Immature natural killer cell (primary cell): Measurements from ENCODE around the gene TTC39C. TPM values are rescaled to one million over a fixed set of nuclear protein-coding genes. Genes with fewer than 3 reads are reported as not detected.

ENCODE experiments used
- DNase-seq, 3 donors: peaks; one replicate each; pipeline ENCODE4 v3.0.0; 2022; ENCODE audit warnings: mixed read lengths in 1 of 3
- H3K27ac Mint-ChIP-seq, 6 donors: one replicate each; pipeline ENCODE4 v1.8.0; 2020; ENCODE audit warnings: mixed read lengths in 6 of 6, mild to moderate bottlenecking in 5 of 6, inconsistent platforms in 4 of 6, moderate library complexity in 3 of 6
- H3K27me3 Mint-ChIP-seq, 3 donors: one replicate each; pipeline ENCODE4 v1.8.0; 2020 to 2021; ENCODE audit warnings: low read depth in 3 of 3, mild to moderate bottlenecking in 3 of 3, mixed read lengths in 3 of 3, moderate library complexity in 3 of 3, inconsistent platforms in 1 of 3
- H3K36me3 Mint-ChIP-seq, 3 donors: one replicate each; pipeline ENCODE4 v1.8.0; 2020; ENCODE audit warnings: mixed read lengths in 3 of 3, inconsistent platforms in 2 of 3, mild to moderate bottlenecking in 2 of 3
- H3K4me1 Mint-ChIP-seq, 2 donors: one replicate each; pipeline ENCODE4 v1.8.0; 2020; ENCODE audit warnings: inconsistent platforms in 2 of 2, mild to moderate bottlenecking in 2 of 2, mixed read lengths in 2 of 2, moderate library complexity in 1 of 2
- H3K4me3 Mint-ChIP-seq, 5 donors: one replicate each; pipeline ENCODE4 v1.8.0; 2020; ENCODE audit warnings: mild to moderate bottlenecking in 5 of 5, mixed read lengths in 5 of 5, inconsistent platforms in 3 of 5, moderate library complexity in 3 of 5
- H3K9me3 Mint-ChIP-seq, 6 donors: one replicate each; pipeline ENCODE4 v1.8.0; 2020; ENCODE audit warnings: mild to moderate bottlenecking in 6 of 6, mixed read lengths in 6 of 6, inconsistent platforms in 4 of 6, moderate library complexity in 3 of 6
- polyA plus RNA-seq, 3 donors: library from polyadenylated mRNA; unstranded; fragments of 300-500 nt; fragmentation: Illumina TruSeq; gene quantifications; one replicate each; pipeline ENCODE4 v1.2.3, GENCODE V29; 2021

The TTC39C gene
- 10 to 100 TPM; 18.3 to 26.7 (median 25.0) TPM for polyA plus RNA-seq

DNA sequence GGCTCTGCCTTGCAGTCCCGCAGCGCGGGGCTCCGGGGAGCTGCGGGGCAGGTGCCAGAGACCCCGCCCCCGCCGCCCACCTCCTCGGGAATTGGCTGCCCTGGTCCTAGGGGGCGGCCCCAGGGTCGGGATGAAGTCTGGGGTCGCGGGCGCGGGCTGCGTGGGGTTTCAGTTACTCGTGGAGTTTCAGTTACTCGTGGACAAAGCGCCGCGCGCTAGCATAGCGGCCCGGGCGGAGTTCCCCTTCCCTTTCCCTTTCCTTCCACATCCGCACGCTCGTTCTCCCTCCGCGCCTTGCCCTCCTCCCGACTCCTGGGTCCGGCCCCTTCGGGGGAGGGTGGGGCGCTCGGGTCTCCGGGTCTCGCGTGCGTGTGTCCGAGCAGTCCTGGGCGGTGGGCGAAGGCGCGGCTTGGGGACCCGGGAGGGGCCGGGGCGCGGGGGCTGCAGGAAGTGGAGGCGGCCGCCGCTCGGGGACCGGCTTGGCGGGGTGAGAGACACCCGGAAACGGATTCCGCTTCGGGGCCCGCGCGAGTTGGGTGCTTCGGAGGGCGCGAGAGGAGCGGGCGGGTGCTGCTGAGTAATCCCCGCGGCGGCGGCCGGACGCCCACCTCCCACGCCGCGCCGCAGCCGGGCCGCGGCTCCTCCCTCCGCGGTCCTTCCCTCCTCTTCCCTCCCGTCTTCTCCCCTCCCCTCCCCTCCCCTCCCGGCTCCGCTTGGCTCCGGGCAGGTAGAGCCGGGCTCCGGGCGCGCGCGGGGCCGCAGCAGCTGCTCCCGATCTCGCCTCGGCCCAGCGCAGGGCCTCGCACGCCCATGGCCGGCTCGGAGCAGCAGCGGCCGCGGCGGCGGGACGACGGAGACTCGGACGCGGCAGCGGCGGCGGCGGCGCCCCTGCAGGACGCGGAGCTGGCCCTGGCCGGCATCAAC lies at the start of gene TTC39C:
TTC39C (plus strand) TSS at position 693 of the 924 bp plus-strand sequence; CDS start at position 811, 118 bp downstream.
- Mint-ChIP-seq H3K27ac (peak within 1 kb of the TSS; percentile 87 to 97 (median 93)), H3K4me1 (peaks cover 81 to 86% of the 10 kb centered on the region in 2 donors), H3K27me3 (peaks cover 9 to 13% (median 9%) of the 10 kb centered on the region in 3 donors), H3K36me3 (no peaks in the 10 kb centered on the region), H3K4me3 (peak within 1 kb of the TSS; percentile 96 to 99 (median 96)), H3K9me3 (no peaks in the 10 kb centered on the region)
- DNase-seq: peak; percentile 87 to 88 (median 87)

DNA sequence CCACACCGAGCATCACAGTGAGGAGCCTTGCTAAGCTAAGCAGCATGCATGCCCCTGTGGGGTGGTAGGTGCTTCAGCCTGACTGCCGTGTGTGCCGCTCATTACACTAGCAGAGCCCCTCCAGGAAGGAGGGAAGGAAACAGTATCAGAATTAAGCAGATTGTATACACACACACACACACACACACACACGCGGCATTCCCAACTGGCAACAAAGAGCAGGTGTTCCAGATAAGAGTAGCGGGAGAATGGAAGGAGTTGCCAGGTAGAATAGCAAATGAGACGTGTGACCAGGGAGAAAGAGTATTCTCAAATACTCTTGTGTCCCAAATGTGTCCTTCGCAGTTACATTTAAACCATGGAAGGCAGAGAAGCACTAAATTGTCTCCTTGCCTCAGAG lies 47.6 kb upstream of the TTC39C start:
- H3K36me3 Mint-ChIP-seq: no peaks in the 10 kb centered on the region
- peaks cover 51 to 66% of the 10 kb centered on the region in 2 donors for H3K4me1 Mint-ChIP-seq
- DNase-seq: peak in 1 of 3 donors; percentile 5
- peak overlapping the region; percentile 5 to 79 (median 65) for H3K4me3 Mint-ChIP-seq
- peaks cover 4 to 9% (median 4%) of the 10 kb centered on the region in 3 donors for H3K27me3 Mint-ChIP-seq
- H3K27ac Mint-ChIP-seq: peak overlapping the region; percentile 0 to 84 (median 50)
- no peaks in the 10 kb centered on the region for H3K9me3 Mint-ChIP-seq

DNA sequence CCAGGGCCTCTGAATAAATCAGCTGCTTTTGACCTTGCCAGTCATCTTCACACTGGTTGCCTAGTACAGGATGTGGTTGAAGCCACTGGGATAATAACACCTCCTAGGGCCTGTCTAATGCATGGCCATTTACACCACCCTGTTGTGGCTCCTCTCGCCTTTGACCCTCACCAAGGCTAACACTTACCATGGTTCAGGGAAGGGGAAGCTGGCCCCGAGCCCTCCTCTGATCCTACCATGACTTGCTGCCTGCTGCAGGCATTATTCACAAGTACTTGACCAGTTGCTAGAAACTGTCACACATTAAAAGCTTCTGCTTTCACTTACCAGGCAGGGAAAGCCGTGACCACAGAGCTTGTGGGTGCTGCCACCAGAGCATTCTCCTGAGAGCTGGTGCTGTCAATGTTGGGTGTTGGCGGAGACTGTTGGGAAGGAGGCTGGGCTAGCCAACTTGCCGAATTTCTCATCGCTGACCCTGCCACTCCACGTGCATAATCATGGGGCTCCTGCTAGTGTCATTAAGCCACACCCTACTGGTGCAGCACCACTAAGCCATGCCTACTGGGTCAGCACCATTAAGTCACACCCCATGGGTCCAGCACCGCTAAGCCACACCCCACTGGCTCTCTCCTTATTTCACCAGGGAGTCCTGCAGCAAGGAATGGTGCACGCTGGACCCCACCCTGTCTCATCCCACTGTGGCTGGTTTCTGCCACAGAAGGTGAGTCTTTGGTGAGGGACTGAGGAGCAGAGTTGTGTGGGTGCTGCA lies 47.0 kb upstream of the TTC39C start:
- Mint-ChIP-seq H3K27ac (peak overlapping the region; percentile 57 to 84 (median 74)), H3K4me1 (peaks cover 51 to 67% of the 10 kb centered on the region in 2 donors), H3K36me3 (no peaks in the 10 kb centered on the region), H3K4me3 (peak overlapping the region; percentile 65 to 79 (median 70)), H3K27me3 (peaks cover 4 to 9% (median 4%) of the 10 kb centered on the region in 3 donors), H3K9me3 (no peaks in the 10 kb centered on the region)
- peak; percentile 73 to 84 (median 81) for DNase-seq

DNA sequence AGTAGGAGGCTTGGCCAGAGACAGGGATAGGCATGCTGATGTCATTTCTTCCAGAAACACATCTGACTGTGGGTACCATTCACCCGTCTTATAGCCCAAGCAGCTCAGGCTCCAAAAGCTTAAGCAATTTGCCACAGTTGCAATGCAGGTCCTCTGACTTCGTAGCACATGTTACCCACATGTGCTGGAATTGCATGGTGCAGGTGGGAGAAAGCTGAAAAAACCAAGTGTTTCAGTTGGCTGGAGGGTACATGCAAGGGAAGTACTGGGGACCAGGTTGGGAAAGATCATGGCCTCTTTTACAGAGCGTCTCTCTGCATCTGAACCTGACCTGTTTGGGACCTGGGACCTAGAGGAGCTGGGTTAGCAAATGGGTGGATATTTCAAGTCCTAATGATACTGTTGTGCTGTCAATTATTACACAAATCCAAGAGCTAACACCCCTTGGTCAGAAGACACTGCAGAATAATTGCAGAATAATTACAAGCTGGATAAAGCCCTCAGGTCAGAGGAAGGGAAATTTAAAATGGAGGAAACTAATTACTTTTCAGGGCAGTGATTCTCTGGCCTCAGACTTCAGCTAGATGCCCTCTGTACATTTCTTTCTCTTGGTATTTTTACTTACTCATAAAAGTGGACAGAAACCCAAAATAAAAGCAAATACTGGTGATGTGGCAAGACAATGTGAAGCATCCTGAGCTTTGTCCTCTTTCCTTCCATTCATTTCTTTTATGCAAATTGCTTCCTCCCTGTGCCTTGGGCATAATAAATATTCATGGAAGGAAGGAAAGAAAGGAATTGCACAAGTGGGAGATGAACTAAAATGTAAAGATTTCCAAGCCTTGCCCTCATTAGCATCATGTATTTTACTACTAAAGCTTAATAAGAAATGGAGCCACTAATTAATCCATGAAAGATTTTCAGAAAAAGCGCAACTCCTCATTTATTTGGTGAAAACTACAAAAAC lies 45.6 kb upstream of the TTC39C start:
- no peaks in the 10 kb centered on the region for H3K36me3 Mint-ChIP-seq
- H3K27me3 Mint-ChIP-seq: peaks cover 4 to 10% (median 5%) of the 10 kb centered on the region in 3 donors
- H3K4me3 Mint-ChIP-seq: peak overlapping the region; percentile 65 to 79 (median 70)
- no peak for DNase-seq
- no peaks in the 10 kb centered on the region for H3K9me3 Mint-ChIP-seq
- H3K27ac Mint-ChIP-seq: peak overlapping the region in 2 of 6 donors; percentile 37 to 65
- H3K4me1 Mint-ChIP-seq: peaks cover 51 to 64% of the 10 kb centered on the region in 2 donors

DNA sequence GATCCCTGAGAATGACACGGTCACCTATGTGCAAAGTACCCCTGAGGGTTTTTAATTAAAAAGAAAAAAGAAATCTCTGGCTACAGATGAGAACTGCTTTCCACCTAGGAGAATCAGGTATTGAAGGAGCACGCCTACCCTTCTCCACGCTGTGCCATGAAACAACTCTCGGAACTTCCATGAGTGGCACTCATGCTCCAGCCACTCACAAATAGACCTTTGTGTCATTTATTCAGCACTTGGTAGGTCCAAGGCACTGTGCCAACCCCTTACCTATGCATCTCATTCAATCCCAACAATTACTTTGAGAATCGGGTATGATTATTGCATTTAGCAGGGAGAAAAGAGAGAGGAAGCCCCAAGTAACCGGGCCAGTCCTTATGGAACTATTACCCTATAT lies 44.9 kb upstream of the TTC39C start:
- Mint-ChIP-seq H3K9me3 (peaks cover 0 to 2% (median 0%) of the 10 kb centered on the region in 6 donors), H3K27ac (peak overlapping the region in 1 of 6 donors; percentile 15), H3K4me3 (peak overlapping the region in 2 of 5 donors; percentile 15 to 22), H3K36me3 (no peaks in the 10 kb centered on the region), H3K27me3 (peaks cover 4 to 11% (median 7%) of the 10 kb centered on the region in 3 donors), H3K4me1 (peaks cover 51 to 57% of the 10 kb centered on the region in 2 donors)
- no peak for DNase-seq

DNA sequence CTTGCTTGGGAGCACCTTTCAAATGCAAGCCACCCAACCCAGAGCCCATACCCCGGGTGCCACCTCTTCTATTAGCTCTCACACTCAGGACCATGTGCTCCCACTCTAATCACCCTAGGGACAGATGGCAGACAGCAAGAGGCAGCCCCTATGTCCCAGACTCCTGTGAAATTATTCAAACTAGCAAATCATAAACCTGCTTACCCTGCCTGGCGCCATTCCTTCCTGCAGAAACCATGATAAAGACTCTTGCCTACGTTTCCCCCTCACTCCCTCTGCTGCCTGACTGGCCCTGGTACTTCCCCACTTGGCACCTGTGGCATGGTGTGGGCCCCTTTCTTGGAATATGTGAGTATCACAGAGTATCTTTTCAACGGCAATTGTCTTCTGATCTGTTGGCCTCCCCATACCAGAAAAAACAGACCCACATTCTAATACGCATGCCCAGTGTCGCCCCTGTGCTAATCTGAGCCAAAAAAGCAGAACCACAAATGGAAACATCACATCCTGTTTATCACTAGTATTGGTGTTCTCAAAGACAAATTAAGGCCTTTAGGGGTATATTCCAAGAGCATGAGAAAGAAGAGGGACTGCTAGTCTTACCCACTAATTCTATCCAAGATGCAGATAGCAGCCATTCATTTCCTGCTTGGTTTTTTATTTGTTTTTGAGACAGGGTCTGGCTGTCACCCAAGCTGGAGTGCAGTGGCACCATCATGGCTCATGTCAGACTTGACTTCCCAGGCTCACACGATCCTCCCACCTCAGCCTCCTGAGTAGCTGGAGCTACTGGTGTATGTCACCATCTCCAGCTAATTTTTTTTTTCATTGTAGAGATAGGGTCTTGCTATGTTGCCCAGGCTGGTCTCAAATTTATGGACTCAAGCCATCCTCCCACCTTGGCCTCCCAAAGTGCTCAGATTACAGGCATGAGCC lies 44.1 kb upstream of the TTC39C start:
- Mint-ChIP-seq H3K9me3 (peaks cover 0 to 2% (median 0%) of the 10 kb centered on the region in 6 donors), H3K27me3 (peaks cover 4 to 13% (median 7%) of the 10 kb centered on the region in 3 donors), H3K4me1 (peaks cover 47 to 53% of the 10 kb centered on the region in 2 donors), H3K36me3 (no peaks in the 10 kb centered on the region), H3K27ac (peak overlapping the region in 4 of 6 donors; percentile 22 to 89 (median 67)), H3K4me3 (peak overlapping the region; percentile 33 to 78 (median 49))
- peak; percentile 35 to 55 (median 35) for DNase-seq

DNA sequence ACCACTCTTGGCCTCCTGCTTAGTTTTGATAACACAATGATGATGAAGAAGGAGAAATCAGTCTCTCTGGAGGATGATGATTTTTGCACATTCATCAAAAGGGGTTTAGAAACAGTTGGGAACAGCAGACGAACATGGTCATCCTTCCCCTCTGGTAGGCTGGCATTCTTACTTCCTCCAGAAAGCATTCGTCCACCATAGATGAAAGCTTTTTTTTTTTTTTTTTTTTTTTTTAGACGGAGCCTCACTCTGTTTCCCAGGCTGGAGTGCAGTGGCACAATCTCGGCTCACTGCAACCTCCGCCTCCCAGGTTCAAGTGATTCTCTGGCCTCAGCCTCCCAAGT lies 43.5 kb upstream of the TTC39C start:
- Mint-ChIP-seq H3K9me3 (peaks cover 0 to 2% (median 0%) of the 10 kb centered on the region in 6 donors), H3K4me1 (peaks cover 45 to 50% of the 10 kb centered on the region in 2 donors), H3K36me3 (peaks cover 0 to 3% (median 0%) of the 10 kb centered on the region in 3 donors), H3K27me3 (peaks cover 4 to 17% (median 8%) of the 10 kb centered on the region in 3 donors), H3K27ac (peak overlapping the region in 2 of 6 donors; percentile 58 to 89), H3K4me3 (peak overlapping the region in 2 of 5 donors; percentile 77 to 78)
- DNase-seq: no peak

DNA sequence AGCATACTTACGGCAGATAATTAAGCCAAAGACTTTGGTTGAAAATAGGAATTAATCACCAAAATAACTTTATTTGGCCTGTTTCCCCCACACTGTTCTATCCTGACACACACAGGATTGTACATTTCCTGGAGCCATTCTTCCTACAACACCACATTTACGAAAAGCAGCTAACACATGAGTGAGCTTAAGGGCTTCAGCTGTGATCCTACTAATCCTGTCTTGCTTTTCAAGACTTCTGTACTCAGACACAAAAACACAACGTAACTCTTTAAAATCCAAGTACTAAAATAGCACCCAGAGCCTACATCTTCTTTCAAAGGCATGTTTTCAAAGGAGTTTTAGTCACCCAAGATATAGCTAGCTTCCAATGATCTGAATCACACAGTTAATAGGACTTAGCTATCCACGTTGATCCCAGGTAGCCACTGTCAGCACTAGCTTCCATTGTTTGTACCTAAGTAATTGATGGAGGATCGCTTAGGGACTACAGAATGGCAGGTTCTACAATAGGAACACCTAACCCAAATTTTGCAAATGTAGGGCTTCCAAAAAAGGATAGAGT lies 42.8 kb upstream of the TTC39C start:
- DNase-seq: no peak
- H3K36me3 Mint-ChIP-seq: peaks cover 0 to 8% (median 0%) of the 10 kb centered on the region in 3 donors
- H3K27me3 Mint-ChIP-seq: peaks cover 4 to 19% (median 8%) of the 10 kb centered on the region in 3 donors
- H3K9me3 Mint-ChIP-seq: peaks cover 0 to 2% (median 0%) of the 10 kb centered on the region in 6 donors
- peak overlapping the region in 1 of 6 donors; percentile 31 for H3K27ac Mint-ChIP-seq
- H3K4me1 Mint-ChIP-seq: peaks cover 42 to 48% of the 10 kb centered on the region in 2 donors
- peak overlapping the region in 1 of 5 donors; percentile 15 for H3K4me3 Mint-ChIP-seq

DNA sequence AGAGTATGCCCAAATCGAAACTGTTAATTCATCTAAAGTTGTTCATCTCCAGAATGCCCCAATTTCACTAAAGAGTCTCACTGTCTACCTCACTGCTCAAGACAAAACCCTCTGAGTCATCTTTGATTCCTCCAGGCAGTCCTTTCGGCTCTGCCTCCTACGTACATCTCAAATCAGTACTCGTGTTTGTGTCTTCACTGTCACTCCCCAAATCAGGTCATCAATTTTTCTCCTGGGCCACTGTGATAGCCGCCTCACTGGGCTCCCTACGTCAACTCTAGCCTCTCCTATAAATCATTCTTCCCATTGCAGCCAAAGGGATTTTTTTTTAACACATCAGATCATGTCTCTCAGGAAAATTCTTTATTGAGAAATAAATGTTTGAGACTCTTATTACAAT lies 42.1 kb upstream of the TTC39C start:
- peaks cover 39 to 43% of the 10 kb centered on the region in 2 donors for H3K4me1 Mint-ChIP-seq

DNA sequence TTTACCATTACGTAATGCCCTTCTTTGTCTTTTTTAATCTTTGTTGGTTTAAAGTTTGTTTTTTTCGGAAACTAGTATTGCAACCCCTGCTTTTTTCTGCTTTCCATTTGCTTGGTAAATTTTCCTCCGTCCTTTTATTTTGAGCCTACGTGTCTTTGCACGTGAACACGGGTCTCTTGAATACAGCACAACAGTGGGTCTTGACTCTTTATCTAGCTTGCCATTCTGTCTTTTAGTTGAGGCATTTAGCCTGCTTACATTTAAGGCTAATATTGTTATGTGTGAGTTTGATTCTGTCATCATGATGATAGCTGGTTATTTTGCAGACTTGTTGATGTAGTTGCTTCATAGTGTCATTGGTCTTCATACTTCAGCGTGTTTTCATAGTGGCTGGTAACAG lies 37.5 kb upstream of the TTC39C start:
- H3K27ac Mint-ChIP-seq: peak overlapping the region in 1 of 6 donors; percentile 8
- H3K4me3 Mint-ChIP-seq: no peak overlapping the region
- no peak for DNase-seq
- peaks cover 12 to 13% of the 10 kb centered on the region in 2 donors for H3K4me1 Mint-ChIP-seq
- H3K27me3 Mint-ChIP-seq: peaks cover 2 to 12% (median 7%) of the 10 kb centered on the region in 3 donors
- H3K9me3 Mint-ChIP-seq: peaks cover 0 to 5% (median 3%) of the 10 kb centered on the region in 6 donors
- peaks cover 0 to 14% (median 5%) of the 10 kb centered on the region in 3 donors for H3K36me3 Mint-ChIP-seq

More for the DNA sequence above, 42.1 kb upstream of the TTC39C start:
- peaks cover under 1 to 17% (median 6%) of the 10 kb centered on the region in 3 donors for H3K27me3 Mint-ChIP-seq
- H3K36me3 Mint-ChIP-seq: peaks cover 0 to 13% (median 5%) of the 10 kb centered on the region in 3 donors
- DNase-seq: no peak
- H3K27ac Mint-ChIP-seq: peak overlapping the region in 1 of 6 donors; percentile 27
- H3K9me3 Mint-ChIP-seq: peaks cover 0 to 5% (median 2%) of the 10 kb centered on the region in 6 donors
- H3K4me3 Mint-ChIP-seq: peak overlapping the region in 1 of 5 donors; percentile 43

DNA sequence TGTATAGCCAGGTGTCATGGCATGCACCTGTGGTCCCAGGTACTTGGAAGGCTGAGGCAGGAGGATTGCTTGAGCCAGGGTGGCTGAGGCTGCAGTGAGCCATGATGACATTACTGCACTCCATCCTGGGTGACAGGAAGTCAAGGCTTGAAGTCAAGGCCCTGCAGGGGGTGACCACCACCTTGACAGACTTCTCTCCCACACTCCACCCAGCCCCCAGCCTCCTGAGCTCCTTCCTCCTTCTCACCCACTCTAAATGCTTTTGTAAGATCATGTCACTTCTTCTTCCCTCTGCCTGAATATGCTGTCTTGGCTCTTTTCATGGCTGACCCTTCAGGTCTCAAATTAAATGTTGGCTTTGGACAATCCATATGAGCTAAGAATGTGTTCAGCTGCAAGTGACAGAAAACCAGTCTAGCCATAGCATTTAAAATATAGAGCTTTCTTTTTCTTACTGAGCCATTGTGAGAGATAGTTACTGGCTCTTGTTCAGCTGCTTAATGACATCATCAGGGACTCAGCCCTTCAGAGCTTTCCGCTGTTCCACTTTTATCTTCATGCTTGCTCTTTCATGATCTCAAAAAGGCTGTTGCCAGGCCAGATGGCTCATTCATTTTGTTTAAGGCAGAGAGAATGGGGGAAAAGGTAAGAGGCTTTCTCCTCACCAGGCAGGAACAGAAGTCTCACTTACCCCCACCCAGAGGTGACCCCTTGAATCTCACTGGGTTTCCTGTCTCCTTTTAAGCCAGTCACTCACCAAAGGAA lies 36.7 kb upstream of the TTC39C start:
- Mint-ChIP-seq H3K27ac (peak overlapping the region in 3 of 6 donors; percentile 7 to 46 (median 29)), H3K27me3 (peaks cover 2 to 12% (median 9%) of the 10 kb centered on the region in 3 donors), H3K36me3 (peaks cover 0 to 14% (median 5%) of the 10 kb centered on the region in 3 donors), H3K9me3 (peaks cover 0 to 5% (median 3%) of the 10 kb centered on the region in 6 donors), H3K4me3 (peak overlapping the region in 2 of 5 donors; percentile 19 to 24), H3K4me1 (peaks cover 10 to 13% of the 10 kb centered on the region in 2 donors)
- DNase-seq: no peak
